Choroid plexus epithelial cell (primary cell): ENCODE measurements around the gene TMEM147.

Source experiments
- DNase-seq: peaks from one replicate; pipeline ENCODE4 v3.0.0-alpha.2; 2010; ENCODE audit warnings: low read depth
- H3K4me3 ChIP-seq: 2 replicates; pipeline ENCODE4 v1.5.1; 2011; ENCODE audit warnings: low read depth, mild to moderate bottlenecking, control low read depth, low read length, moderate library complexity
- TF ChIP-seq, protein P1 (sequence below): conservative IDR thresholded peaks from 2 replicates; pipeline ENCODE4 v1.5.1; 2011; ENCODE audit warnings: low read depth, mild to moderate bottlenecking, control low read depth, inconsistent platforms, low read length, moderate library complexity

Gene TMEM147

GRCh38 chr19:35546532-35546931, 1.1 kb downstream of the TMEM147 start:
- H3K4me3 ChIP-seq: peak overlapping the region; percentile 92
- TF ChIP-seq, protein P1, sequence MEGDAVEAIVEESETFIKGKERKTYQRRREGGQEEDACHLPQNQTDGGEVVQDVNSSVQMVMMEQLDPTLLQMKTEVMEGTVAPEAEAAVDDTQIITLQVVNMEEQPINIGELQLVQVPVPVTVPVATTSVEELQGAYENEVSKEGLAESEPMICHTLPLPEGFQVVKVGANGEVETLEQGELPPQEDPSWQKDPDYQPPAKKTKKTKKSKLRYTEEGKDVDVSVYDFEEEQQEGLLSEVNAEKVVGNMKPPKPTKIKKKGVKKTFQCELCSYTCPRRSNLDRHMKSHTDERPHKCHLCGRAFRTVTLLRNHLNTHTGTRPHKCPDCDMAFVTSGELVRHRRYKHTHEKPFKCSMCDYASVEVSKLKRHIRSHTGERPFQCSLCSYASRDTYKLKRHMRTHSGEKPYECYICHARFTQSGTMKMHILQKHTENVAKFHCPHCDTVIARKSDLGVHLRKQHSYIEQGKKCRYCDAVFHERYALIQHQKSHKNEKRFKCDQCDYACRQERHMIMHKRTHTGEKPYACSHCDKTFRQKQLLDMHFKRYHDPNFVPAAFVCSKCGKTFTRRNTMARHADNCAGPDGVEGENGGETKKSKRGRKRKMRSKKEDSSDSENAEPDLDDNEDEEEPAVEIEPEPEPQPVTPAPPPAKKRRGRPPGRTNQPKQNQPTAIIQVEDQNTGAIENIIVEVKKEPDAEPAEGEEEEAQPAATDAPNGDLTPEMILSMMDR: no peak
- no peak for DNase-seq

DNA sequence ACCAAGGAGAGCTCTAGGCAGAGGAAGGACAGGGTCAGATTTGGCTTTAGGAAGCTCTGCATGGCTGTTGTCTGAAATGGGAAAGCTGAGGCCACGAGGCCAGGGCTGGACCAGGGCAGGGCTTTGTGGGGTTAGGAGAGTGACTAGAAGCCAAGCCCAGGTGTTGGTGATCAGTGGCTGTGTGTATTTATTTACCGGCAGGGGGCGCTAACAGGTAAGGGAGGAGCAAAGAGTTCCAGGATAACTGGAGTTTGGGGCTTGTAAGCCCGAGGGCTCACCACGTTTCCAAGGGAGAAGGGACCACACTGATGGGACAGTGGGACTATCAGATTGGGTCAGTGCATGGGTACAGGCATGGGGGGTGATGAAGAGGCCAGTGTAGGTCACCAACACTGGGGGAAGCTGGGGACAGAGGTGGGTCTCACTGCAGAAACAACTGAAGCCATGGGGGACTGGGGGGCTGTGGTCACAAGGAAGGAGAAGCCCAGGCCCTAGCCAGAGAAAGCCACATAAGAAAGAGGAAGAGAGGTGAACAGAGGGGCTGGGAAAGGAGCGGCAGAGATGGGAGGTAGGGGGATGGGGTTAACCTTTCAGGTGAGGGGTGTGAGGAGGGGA, 3.9 kb downstream of the TMEM147 start:
- DNase-seq: peak; percentile 75
- H3K4me3 ChIP-seq: no peak overlapping the region
- TF ChIP-seq, protein P1: peak; percentile 83

- no peak overlapping the region for H3K4me3 ChIP-seq
- TF ChIP-seq, protein P1: no peak
- DNase-seq: no peak
Observed at GRCh38 chr19:35549879-35550523, 4.6 kb downstream of the TMEM147 start.

- TF ChIP-seq, protein P1: no peak
- DNase-seq: no peak
- H3K4me3 ChIP-seq: no peak overlapping the region
Observed at GRCh38 chr19:35551091-35551810, 5.8 kb downstream of the TMEM147 start.

- TF ChIP-seq, protein P1: no peak
- DNase-seq: no peak
- no peak overlapping the region for H3K4me3 ChIP-seq
Observed at GRCh38 chr19:35552534-35553384, 7.3 kb downstream of the TMEM147 start.

DNA sequence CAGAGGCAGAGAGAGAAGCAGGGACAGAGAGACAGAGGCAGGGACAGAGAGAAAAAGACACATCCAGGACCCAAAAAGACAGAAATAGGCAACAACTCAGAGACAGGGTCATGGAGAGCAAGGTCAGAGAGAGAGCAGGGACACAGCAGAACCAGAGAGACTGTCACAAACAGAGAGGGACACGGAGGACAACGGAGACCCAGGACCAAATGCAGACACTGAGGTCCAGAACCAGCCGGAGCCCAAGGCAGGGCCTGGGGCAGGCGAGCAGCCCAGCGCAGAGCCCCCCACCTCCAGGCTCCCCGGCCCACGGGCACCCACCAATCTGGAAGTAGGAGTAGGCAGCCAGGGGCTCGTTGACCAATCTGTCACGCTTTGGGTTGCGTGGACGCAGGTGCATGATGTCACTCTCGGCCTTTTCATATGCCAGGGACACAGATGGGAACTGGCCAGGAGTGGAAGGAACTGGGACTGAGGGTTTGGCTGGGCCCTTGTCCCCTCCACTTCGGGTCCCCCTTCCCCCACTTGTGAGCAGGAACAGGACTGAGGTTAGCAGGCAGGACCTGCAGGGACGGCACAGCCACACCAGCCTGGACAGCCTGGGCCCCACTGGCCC, 8.1 kb downstream of the TMEM147 start:
- TF ChIP-seq, protein P1: no peak
- DNase-seq: no peak
- no peak overlapping the region for H3K4me3 ChIP-seq
